NCI-H1092 (cell line): ENCODE measurements around the gene CFAP53.
"Not testable (repeated sequence)": the region's sequence is repeated elsewhere in the genome, so short reads cannot be mapped to it uniquely, and the experiment has no call there.

Experiments
- DNase-seq: peaks from one replicate; lab custom pipeline; 2025; lab: John Stamatoyannopoulos, UW

CFAP53 gene, protein sequence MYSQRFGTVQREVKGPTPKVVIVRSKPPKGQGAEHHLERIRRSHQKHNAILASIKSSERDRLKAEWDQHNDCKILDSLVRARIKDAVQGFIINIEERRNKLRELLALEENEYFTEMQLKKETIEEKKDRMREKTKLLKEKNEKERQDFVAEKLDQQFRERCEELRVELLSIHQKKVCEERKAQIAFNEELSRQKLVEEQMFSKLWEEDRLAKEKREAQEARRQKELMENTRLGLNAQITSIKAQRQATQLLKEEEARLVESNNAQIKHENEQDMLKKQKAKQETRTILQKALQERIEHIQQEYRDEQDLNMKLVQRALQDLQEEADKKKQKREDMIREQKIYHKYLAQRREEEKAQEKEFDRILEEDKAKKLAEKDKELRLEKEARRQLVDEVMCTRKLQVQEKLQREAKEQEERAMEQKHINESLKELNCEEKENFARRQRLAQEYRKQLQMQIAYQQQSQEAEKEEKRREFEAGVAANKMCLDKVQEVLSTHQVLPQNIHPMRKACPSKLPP

DNA sequence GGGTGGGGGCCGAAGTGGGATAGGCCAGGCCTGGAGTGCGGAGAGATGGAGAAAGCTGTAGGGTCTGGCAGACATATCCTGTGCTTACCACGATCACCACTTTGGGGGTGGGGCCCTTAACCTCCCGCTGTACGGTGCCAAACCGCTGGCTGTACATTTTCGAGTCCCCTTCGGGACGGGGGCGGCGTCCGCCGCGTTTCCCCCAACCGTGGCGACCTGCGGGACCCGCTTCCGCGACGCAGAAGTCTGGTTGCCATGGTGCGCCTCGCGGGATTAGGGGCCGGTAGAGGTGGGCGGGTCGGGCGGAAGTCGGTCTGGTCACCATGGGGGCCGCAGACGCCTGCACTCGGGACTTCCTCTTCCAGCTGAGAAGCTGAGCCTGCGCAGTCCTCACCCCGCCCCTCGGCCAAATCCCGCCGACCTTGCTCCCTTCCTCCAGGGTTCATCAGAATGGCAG lies at the start of gene CFAP53:
Gene CFAP53, minus strand, starts transcription at position 248 of the 457 bp plus-strand sequence. Its CDS starts 91 bp downstream, at position 157.
- DNase-seq, result peak; percentile 85

DNA sequence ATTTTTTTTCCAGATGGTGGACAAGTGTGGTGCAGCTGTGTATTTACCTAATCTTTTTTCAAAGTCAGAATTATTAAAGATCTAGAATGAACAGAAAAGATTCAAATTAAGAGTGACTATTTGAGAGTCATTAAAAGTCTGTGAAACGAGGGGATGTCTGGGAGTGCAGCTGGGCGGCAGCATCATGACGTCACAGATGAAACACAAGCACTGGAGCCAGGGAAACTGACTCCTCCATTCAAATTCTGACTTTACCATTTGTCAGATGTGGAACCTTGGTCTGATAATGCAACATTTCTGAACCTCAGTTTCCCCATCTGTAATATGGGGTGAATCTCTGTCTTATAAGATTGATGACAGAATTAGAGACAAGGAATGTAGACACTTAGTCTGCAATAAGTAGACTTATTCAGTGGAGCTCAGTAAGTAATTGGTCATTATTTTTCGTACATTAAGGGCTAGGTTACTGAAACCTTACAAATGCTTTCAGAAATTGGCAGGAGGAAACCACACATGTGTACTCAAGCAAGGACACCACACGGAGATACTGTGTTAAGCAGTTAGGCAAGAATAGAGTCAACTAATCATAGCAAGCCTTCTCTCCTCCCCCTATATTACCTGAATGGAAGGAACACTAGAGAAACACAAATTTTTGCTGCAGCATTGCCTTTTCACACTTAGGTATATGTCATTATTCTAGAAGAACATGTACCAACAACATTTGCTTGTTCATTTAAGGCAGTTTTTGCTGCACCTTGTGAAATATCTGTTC lies 49.0 kb upstream of the CFAP53 start:
- DNase-seq, result no peak

DNA sequence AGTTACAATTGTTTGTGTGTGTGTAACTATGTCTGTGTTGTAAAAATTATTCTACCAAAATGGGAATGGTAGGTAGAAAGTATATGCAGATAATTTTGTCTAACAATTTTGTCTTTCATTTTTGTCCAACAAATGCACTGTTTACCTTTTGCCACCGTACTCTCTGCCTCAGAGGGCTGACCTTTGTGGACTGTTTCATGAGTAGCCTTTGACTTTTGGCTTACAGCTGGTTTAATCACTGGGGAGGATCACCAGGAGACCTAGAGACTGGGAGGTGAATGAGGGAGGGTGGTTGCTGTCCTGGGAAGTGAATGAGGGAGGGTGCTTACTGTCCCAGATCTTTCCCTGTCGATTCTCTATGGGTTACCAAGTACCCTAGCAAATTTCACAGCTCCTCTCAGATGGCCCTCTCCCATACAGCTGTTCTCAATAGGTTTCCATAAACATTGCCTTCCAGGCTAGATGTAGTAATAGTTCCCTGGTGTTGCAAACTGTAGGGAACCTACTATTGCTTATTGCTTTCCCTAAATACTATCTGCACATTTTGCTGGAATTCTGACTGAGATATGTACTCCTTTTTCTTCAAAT lies 47.7 kb upstream of the CFAP53 start:
- DNase-seq, result no peak

DNA sequence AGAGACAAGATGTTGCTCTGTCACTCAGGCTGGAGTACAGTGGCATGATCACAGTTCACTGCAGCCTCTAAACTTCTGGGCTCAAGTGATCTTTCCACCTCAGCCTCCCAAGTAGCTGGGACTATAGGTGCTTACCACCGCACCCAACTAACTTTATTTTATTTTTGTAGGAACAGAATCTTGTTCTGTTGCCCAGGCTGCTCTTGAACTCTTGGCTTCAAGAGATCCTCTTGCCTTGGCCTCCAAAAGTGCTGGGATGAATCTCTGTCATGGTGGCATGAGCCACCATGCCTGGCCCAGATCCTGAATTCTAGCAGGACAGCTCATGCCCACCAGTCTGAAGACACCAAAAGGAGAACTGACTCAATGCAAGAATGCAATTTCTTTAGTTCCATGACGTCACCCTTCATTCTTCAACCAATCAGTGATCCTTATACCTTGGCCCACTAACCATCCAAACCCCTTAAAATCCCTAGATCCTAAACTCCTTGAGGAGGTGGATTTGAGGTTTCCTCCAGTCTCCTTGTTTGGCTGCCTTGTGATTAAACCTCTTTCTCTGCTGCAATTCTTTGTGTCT lies 46.8 kb upstream of the CFAP53 start:
- no peak for DNase-seq

DNA sequence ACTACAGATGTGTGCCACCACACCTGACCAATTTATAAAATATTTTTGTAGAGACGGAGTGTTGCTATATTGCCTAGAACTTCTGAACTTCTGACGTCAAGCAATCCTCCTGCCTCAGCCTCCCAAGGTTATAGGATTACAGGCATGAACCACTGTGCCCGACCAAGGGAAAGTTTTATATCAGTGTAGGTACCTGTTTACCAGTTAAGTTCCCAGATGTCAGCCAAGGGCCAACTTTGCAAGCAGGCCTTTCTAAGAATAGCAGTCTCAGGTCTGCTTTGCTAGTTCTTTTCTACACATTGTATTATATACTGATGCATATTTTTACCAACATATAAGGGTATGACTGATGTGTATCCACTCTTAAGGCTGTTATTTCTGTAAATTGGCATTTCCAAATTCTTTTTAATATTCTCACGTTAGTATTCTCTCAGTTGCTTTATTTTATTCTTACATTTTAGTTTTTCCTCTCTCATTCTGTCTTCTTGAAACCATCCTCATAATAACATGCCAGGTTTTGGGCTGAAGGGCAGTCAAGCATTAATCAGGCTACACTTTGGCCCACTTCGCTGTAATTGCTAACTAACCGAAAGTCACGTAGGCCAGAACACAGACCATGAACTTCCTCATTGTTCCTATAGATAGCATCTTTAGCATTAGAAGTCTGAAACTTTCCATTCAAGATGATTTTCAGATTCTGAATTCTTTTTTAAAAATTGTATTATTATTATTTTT lies 46.2 kb upstream of the CFAP53 start:
- no peak for DNase-seq

DNA sequence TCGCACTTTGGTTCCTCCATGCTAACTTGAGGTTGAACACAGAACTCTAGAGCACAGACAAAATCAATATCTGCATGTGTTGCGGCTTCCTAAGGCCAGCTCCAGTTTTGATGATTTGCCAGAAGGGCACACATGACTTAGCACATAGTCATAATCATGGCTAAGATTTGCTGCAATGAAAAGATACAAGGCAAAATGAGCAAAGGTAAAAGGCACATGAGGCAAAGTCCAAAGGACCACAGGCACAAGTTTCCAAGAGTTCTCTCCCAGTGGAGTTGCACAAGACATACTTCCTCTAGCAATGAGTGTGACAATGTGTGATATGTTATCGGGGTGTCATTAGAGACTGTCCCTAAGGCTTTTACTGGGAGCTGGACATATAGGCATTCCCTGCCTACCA lies 45.4 kb upstream of the CFAP53 start:
- DNase-seq, result no peak

DNA sequence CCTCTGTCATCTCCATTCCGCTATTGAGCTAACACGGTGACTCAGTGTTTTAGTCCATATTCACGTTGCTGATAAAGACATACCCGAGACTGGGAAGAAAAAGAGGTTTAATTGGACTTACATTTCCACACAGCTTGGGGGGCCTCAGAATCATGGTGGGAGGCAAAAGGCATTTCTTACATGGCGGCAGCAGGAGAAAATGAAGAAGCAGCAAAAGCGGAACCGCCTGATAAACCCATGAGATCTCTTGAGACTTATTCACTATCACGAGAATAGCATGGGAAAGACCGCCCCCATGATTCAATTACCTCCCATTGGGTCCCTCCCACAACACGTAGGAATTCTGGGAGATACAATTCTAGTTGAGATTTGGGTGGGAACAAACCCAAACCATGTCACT lies 43.8 kb upstream of the CFAP53 start:
- DNase-seq, result no peak

DNA sequence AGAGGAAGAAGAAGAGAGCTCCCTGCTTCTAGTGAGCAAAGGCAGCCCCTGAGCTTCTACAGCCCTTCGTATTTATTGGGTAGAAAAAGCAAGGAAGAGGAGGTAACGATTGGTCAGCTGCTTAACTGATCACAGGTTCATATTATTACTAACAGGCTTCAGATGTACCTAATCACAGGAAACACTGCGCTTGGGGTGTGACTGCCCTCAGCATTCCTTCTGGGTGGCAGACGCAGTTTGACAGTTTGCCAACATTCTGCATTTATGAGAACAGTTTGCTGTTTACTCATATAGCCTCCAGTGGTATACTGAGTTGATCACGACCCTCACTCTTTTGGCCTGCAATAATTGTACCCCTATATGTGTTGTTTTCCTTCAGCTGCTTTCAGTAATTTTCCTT lies 42.6 kb upstream of the CFAP53 start:
- not testable (repeated sequence) for DNase-seq

DNA sequence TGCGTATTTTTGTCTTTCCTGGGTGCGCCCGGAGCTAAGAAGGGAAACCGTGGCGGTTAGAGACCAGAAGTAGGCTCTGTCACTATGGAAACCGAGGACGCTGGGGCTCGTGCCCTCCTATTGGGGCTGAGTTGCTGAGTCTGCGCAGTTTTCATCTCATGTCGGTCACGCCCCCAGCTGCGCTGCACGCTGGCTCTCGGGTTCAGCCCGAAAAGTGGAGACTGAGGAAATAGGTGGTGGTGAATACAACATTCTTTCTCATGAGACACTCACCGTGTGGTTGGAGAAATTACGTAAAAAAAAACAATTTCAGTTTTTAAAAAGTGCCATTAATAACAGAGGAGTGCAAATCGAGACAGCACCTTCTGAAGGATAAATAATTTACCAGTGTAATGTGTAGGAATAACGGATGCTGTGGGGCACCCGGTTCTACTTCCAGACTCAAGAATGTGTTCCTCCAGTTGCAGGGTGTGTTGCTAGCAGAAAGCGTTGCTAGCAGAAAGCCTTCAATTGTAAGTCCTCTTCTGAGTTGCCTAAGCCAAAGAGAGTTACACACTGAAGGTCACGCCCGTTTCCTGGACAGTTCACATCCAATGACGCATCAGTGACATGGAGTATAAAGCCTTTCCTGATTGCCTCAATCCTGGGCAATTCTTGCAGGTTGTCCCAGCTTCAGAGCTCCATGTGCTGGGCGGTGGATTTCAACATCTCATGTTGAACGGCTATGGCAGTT lies 41.6 kb upstream of the CFAP53 start:
- DNase-seq, result peak; percentile 90

DNA sequence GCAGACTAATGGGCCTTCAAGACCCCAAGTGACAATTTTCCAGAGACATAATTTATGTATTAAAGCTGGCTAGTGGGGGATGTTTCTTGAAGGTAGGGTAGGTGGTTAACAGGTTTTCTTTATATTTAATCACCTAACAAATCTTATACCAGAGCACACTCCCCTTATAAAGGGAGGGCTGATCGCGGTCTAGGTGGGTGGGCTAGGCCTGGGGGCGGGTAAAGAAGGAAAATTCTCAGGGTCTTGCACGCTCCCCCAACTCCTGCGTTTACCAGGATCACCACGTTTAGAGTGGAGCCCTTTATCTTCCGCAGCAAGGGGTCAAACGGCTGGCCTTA lies 41.1 kb upstream of the CFAP53 start:
- DNase-seq, result no peak

DNA sequence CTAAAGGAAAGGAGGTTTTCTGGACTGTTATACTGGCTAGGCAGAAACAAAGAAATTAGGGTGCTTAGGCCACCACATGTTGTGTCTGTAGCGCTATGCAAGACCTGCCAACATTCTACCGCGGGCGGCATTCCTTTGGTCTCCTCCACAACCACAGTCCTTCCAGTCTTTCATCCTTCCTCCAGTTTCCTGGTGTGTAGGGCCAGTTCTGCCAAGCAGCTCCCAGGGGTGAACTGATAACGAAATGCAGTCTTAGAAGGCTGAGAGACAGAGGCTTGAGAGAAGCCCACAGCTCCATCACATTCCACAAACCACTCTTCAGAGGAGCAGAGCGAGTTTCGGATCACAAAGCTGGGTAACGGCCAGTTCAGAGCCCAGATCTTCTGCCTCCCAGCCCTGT lies 40.6 kb upstream of the CFAP53 start:
- no peak for DNase-seq

DNA sequence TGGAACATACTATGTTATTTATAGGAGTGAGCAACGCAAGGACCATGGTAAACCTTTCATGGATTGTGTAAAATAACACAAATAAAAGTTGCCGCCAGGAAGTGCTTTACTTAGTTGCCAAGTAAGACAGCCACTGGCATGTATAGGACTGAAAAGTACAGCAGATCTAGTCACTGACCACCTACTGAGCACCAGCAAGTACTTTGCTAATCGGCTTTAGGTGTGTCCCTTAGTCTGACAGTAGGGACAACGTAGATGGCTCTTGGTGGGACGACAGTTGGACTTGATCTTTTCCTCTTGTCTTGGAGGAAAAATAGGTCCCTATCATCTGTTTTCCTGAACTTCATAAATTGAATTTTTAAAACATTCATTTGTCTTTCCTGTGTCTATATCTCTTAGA lies 34.8 kb upstream of the CFAP53 start:
- no peak for DNase-seq

DNA sequence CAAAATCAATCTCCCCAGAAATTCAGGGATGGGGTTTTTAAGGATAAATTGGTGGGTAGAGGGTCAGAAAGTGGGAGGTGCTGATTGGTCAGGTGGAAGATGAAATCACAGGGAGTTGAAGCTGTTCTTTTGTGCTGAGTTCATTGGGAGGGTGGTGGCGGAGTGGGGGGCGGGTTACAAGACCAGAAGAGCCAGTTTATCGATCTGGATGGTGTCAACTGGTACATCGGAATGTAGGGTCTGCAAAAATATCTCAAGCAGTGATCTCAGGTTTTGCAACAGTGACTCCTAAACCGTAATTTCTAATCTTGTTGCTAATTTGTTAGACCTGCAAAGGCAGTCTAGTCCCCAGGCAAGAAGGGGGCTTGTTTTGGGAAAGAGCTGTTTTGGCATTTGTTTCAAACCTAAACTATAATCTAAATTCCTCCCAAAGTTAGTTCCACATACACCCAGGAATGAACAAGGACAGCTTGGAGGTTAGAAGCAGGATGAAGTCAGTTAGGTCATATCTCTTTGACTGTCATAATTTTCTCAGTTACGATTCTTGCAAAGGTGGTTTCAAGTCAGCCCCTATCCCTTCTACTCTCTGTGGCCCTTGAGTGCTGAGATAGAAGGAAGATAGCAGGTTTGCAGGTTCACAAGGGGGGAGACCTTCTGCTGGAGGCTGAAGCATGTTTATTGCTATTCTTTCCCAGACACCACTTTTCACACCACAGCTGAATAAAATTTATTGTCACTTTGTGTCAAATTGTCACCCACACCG lies 33.5 kb upstream of the CFAP53 start:
- no peak for DNase-seq

DNA sequence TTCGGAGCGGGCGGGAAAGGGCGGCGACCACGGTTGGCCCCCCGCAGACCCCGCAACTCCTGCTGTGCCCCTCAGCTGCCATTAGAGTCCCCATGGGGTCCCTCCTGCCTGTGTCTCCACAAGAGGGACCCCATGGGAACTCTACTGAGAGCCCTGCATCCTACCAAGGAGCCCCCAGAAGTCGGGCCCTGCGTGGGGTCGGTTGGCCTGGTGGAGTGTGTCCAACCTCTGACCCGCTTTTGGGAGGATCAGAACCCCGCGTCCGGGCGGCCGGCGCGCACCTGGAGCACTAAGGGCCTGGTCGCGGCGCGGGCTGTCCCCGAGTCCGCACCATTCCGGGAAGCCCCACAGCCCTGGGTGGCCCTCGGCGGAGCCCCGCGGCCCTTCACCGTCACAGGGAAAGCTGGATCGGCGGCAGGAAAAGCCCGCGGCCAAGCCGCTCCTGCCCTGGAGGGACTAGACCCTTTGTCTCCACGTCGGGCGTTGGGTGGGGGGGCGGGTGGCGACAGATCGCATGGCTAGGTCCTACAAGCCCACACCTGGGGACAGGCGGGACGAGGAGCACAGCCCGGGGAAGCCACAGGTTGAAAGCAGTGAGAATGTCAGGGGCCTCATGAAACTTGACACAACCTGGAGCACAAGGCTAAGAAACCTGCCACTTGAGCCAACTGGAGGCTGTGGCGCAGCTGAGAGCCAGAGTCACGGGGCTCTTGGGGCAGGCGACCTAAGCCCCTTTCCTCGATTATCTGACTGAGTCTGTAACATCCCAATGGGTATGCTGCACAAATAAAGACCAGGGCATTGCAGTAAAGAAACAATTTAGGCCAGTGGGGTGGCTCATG lies 32.4 kb upstream of the CFAP53 start:
- DNase-seq, result no peak

DNA sequence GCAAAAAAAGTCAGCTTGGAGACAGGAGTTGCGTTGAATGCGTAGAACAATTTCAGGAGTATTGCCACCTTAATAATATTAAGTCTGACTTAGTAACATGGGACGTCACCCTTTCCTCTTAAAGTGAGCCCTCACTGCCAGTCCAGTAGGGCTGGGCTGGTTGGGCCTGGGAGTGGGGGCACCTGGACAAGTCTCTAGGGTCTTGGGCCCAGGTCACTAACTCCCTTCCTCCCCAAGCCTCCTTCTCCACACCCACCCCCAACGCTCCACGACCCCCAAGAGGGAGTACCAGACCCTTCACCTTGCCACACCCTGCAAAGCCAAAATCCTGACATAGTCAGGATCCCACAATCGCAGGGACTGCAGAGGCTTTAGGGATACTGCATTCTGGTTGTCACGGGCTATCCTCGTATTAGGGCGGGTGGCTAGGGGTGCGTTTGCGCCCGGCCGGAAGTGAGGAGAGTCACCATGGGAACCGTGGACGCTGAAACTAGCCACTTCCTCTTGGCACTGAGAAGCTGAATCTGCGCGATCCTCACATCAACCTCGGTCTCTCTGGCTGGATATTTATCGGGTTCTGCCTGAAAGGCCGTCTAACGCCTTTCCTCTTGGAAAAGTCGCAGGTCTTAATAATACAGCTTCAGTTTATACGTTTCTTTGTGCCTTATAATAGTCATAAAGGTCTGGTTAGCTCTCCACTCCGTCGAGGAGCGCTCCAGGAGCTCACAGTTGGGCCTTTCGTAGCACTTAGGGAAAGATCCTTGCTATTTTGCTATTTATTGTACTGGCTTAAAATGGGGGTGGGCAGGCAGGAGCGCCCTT lies 31.5 kb upstream of the CFAP53 start:
- peak; percentile 69 for DNase-seq

DNA sequence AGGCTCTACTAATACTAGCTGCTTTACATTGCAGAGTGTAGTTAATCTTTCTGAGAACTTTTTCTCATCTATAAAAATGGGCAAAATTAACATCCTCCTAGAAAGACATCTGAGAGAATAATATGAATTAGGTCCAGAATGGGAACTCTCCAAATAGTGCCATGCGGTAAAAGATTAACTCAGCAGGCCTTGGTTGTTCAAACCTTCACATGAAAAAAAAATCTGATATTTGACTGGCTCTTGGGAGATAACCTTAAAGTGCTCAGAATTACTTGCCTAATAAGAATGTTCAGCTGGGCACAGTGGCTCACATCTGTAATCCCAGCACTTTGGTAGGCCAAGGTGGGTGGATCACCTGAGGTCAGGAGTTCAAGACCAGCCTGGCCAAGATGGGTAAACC lies 26.7 kb upstream of the CFAP53 start:
- DNase-seq, result no peak

DNA sequence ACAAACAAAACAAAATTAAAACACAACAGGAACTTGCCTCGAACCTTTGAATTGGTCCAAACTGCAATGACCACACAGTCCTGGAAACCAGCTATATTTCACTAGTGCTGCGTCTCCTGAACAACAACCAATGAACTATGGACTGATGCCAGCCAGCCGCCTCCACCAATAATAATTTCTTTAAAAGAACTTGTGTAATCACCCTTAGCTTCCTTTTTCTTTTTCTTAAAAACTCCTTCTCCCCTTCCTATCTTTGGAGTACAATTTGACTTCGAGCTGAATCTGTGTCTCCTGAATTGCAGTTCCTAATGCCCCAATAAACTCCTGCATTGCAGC lies 22.8 kb upstream of the CFAP53 start:
- DNase-seq, result no peak

DNA sequence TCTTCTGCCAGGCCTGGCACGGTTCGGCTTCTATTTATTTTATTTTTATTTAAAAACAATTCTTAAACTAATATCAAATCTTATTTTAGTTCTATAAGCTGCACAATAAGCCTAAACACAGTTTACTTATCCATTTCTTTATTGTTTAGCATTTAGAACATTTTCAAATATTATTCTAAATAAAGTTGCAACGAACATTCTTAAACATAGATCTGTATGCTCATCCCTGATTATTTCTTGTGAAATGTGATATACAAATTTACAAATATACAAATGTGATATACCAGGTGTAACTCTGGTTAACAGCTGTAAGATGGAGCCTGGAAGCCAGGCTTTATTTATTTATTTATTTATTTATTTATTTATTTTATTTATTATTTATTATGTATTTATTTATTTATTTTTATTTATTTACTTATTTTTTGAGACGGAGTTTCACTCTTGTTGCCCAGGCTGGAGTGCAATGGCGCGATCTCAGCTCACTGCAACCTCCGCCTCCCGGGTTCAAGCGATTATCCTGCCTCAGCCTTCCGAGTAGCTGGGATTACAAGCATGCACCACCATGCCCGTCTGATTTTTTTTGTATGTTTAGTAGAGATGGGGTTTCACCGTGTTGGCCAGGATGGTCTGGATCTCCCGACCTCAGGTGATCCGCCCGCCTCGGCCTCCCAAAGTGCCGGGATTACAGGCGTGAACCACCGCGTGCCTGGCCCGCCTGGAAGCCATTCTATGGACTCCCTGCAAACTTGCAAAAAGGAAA lies 22.2 kb upstream of the CFAP53 start:
- DNase-seq, result not testable (repeated sequence)
